ENCODE measurements around the gene MALSU1. TPM values are rescaled to one million over a fixed set of nuclear protein-coding genes. Genes with fewer than 3 reads are reported as not detected.
"Not testable (repeated sequence)": the region's sequence is repeated elsewhere in the genome, so short reads cannot be mapped to it uniquely, and the experiment has no call there.

Gene MALSU1
- total RNA-seq, 1 donor from 2014 or later, result 41.5 TPM

GRCh38 chr7:23298141-23298881 is 828 bp upstream of the MALSU1 start:
- no peak for TF ChIP-seq CTCF (IDR thresholded peaks at IDR 0.05; ENCODE audit: unreplicated experiment)
- peaks cover 14% of the 10 kb centered on the region for H3K4me1 Mint-ChIP-seq (ENCODE audit: unreplicated experiment)
- DNase-seq (ENCODE audit: low spot score), result no peak

GRCh38 chr7:23299770-23300300 is 696 bp downstream of the MALSU1 start:
- Mint-ChIP-seq H3K27me3 (ENCODE audit: unreplicated experiment) (peaks cover 16% of the 10 kb centered on the region), H3K4me1 (ENCODE audit: unreplicated experiment) (peaks cover 14% of the 10 kb centered on the region), H3K4me3 (ENCODE audit: unreplicated experiment) (peak overlapping the region; percentile 92), H3K36me3 (ENCODE audit: low read depth, unreplicated experiment) (peaks cover 2% of the 10 kb centered on the region), H3K27ac (ENCODE audit: unreplicated experiment) (peak overlapping the region; percentile 31), H3K9me3 (ENCODE audit: unreplicated experiment) (no peaks in the 10 kb centered on the region)
- no peak for TF ChIP-seq CTCF (IDR thresholded peaks at IDR 0.05; ENCODE audit: unreplicated experiment)
- no peak for DNase-seq (ENCODE audit: low spot score)

More at GRCh38 chr7:23298141-23298881, 828 bp upstream of the MALSU1 start:
- H3K9me3 Mint-ChIP-seq (ENCODE audit: unreplicated experiment), result no peaks in the 10 kb centered on the region
- H3K36me3 Mint-ChIP-seq (ENCODE audit: low read depth, unreplicated experiment), result peaks cover 2% of the 10 kb centered on the region
- H3K27me3 Mint-ChIP-seq (ENCODE audit: unreplicated experiment), result peaks cover 16% of the 10 kb centered on the region
- peak overlapping the region; percentile 92 for H3K4me3 Mint-ChIP-seq (ENCODE audit: unreplicated experiment)
- H3K27ac Mint-ChIP-seq (ENCODE audit: unreplicated experiment), result peak overlapping the region; percentile 27

GRCh38 chr7:23306936-23307521 is 7.9 kb downstream of the MALSU1 start:
- DNase-seq (ENCODE audit: low spot score), result no peak
- no peak for TF ChIP-seq CTCF (IDR thresholded peaks at IDR 0.05; ENCODE audit: unreplicated experiment)
- Mint-ChIP-seq H3K27me3 (ENCODE audit: unreplicated experiment) (no peaks in the 10 kb centered on the region), H3K4me3 (ENCODE audit: unreplicated experiment) (no peak overlapping the region), H3K9me3 (ENCODE audit: unreplicated experiment) (no peaks in the 10 kb centered on the region), H3K27ac (ENCODE audit: unreplicated experiment) (no peak overlapping the region), H3K36me3 (ENCODE audit: low read depth, unreplicated experiment) (peaks cover 34% of the 10 kb centered on the region), H3K4me1 (ENCODE audit: unreplicated experiment) (no peaks in the 10 kb centered on the region)

- H3K27me3 Mint-ChIP-seq (ENCODE audit: unreplicated experiment), result no peaks in the 10 kb centered on the region
- no peak overlapping the region for H3K27ac Mint-ChIP-seq (ENCODE audit: unreplicated experiment)
- no peak overlapping the region for H3K4me3 Mint-ChIP-seq (ENCODE audit: unreplicated experiment)
- no peak for TF ChIP-seq CTCF (IDR thresholded peaks at IDR 0.05; ENCODE audit: unreplicated experiment)
- H3K4me1 Mint-ChIP-seq (ENCODE audit: unreplicated experiment), result no peaks in the 10 kb centered on the region
- H3K36me3 Mint-ChIP-seq (ENCODE audit: low read depth, unreplicated experiment), result peaks cover 42% of the 10 kb centered on the region
- DNase-seq (ENCODE audit: low spot score), result no peak
- H3K9me3 Mint-ChIP-seq (ENCODE audit: unreplicated experiment), result no peaks in the 10 kb centered on the region
These were observed 9.6 kb downstream of the MALSU1 start for GRCh38 chr7:23308754-23309153.

GRCh38 chr7:23312141-23312540 is 13.0 kb downstream of the MALSU1 start:
- H3K4me3 Mint-ChIP-seq (ENCODE audit: unreplicated experiment); H3K27ac Mint-ChIP-seq (ENCODE audit: unreplicated experiment); DNase-seq (ENCODE audit: low spot score); H3K27me3 Mint-ChIP-seq (ENCODE audit: unreplicated experiment); H3K4me1 Mint-ChIP-seq (ENCODE audit: unreplicated experiment); H3K9me3 Mint-ChIP-seq (ENCODE audit: unreplicated experiment): not testable (repeated sequence)
- peaks cover 42% of the 10 kb centered on the region for H3K36me3 Mint-ChIP-seq (ENCODE audit: low read depth, unreplicated experiment)

Data from endothelial cell (in vitro differentiated cells).